ENCODE measurements around the gene MLX.

The MLX gene

GRCh38 chr17:42581744-42582270 is 14.9 kb downstream of the MLX start:
- TF ChIP-seq POLR2A (IDR thresholded peaks at IDR 0.05; ENCODE audit: extremely low read depth, insufficient read length): no peak
- no peak for TF ChIP-seq MAX (IDR thresholded peaks at IDR 0.05; ENCODE audit: low read depth, low read length)
- TF ChIP-seq, protein P1, sequence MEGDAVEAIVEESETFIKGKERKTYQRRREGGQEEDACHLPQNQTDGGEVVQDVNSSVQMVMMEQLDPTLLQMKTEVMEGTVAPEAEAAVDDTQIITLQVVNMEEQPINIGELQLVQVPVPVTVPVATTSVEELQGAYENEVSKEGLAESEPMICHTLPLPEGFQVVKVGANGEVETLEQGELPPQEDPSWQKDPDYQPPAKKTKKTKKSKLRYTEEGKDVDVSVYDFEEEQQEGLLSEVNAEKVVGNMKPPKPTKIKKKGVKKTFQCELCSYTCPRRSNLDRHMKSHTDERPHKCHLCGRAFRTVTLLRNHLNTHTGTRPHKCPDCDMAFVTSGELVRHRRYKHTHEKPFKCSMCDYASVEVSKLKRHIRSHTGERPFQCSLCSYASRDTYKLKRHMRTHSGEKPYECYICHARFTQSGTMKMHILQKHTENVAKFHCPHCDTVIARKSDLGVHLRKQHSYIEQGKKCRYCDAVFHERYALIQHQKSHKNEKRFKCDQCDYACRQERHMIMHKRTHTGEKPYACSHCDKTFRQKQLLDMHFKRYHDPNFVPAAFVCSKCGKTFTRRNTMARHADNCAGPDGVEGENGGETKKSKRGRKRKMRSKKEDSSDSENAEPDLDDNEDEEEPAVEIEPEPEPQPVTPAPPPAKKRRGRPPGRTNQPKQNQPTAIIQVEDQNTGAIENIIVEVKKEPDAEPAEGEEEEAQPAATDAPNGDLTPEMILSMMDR (IDR thresholded peaks at IDR 0.05; ENCODE audit: low read depth, low read length): no peak
- TF ChIP-seq MYC (IDR thresholded peaks at IDR 0.05; ENCODE audit: low read depth, low read length): no peak
- no peak for DNase-seq (ENCODE audit: low read depth)
- no peak overlapping the region for H3K4me3 ChIP-seq (ENCODE audit: low read depth, low read length)

DNA sequence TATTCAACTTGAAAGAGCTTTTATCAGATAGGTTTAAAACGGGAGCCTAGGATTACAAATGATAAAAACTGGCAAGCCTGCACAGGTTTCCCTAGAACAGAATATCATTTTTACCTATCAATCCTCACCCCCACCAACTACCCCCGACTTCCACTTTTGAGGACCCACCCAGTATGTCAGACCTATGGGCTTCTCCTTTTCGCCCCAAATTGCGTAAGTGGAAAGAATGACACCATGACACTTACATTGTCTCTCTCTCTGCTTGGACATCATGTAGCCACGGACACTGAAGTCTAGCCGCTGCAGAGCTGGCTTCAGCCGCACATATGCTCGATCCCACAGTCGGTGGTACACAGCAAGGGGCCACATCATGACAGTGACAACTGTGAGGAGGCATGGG is 18.0 kb downstream of the MLX start:
- no peak overlapping the region for H3K4me3 ChIP-seq (ENCODE audit: low read depth, low read length)
- peak; percentile 68 for DNase-seq (ENCODE audit: low read depth)
- no peak for TF ChIP-seq POLR2A (IDR thresholded peaks at IDR 0.05; ENCODE audit: extremely low read depth, insufficient read length)
- TF ChIP-seq, protein P1 (IDR thresholded peaks at IDR 0.05; ENCODE audit: low read depth, low read length): no peak

DNA sequence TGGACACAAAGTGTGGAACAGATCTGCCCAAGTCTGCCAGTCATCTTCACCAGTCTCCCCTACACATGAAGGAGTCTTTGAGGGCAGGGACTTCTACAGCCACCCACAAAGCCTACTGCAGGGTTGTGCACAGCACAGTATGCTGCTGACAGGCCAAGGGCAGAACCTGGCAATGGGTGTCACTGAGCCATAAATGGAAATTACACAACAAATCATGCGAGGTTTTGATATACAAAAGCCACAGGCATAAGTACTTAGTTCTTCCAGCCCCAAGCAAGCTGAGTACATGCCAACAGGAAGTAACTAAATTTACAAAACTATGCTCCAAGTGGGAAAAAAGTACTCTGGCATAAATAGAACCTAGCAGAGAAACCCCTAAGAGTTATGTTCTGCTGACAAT is 18.5 kb downstream of the MLX start:
- DNase-seq (ENCODE audit: low read depth): peak; percentile 29
- no peak for TF ChIP-seq MAX (IDR thresholded peaks at IDR 0.05; ENCODE audit: low read depth, low read length)
- no peak for TF ChIP-seq POLR2A (IDR thresholded peaks at IDR 0.05; ENCODE audit: extremely low read depth, insufficient read length)
- no peak for TF ChIP-seq MYC (IDR thresholded peaks at IDR 0.05; ENCODE audit: low read depth, low read length)
- TF ChIP-seq, protein P1 (IDR thresholded peaks at IDR 0.05; ENCODE audit: low read depth, low read length): no peak
- no peak overlapping the region for H3K4me3 ChIP-seq (ENCODE audit: low read depth, low read length)

GRCh38 chr17:42586514-42587230 is 19.8 kb downstream of the MLX start:
- no peak for TF ChIP-seq MYC (IDR thresholded peaks at IDR 0.05; ENCODE audit: low read depth, low read length)
- TF ChIP-seq MAX (IDR thresholded peaks at IDR 0.05; ENCODE audit: low read depth, low read length): no peak
- TF ChIP-seq POLR2A (IDR thresholded peaks at IDR 0.05; ENCODE audit: extremely low read depth, insufficient read length): no peak
- TF ChIP-seq, protein P1 (IDR thresholded peaks at IDR 0.05; ENCODE audit: low read depth, low read length): no peak
- DNase-seq (ENCODE audit: low read depth): no peak
- no peak overlapping the region for H3K4me3 ChIP-seq (ENCODE audit: low read depth, low read length)

DNA sequence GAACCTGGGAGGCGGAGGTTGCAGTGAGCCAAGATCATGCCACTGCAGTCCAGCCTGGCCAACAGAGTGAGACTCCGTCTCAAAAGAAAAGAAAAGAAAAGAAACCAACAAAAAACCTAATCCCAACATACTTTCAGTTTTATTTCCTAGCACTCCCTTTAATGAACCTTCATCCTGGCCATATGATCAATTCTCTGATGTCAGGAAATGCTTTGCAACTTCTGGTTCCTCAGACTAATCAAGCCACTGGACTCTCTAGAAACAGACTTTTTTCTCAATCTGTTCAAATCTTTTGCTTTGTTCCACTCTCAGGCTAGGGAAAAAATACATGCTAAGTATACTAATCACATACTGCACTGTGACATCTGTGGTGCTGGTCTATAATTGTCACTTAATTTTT is 24.0 kb downstream of the MLX start:
- H3K4me3 ChIP-seq (ENCODE audit: low read depth, low read length): no peak overlapping the region

More for the DNA sequence above, 24.0 kb downstream of the MLX start:
- DNase-seq (ENCODE audit: low read depth): no peak
- TF ChIP-seq, protein P1 (IDR thresholded peaks at IDR 0.05; ENCODE audit: low read depth, low read length): no peak
- TF ChIP-seq MYC (IDR thresholded peaks at IDR 0.05; ENCODE audit: low read depth, low read length) (no peak), MAX (IDR thresholded peaks at IDR 0.05; ENCODE audit: low read depth, low read length) (no peak), POLR2A (IDR thresholded peaks at IDR 0.05; ENCODE audit: extremely low read depth, insufficient read length) (no peak)

All from NB4 (cell line).